Measurements from ENCODE around the gene NUDT16L1. TPM values are rescaled to one million over a fixed set of nuclear protein-coding genes. Genes with fewer than 3 reads are reported as not detected.

NUDT16L1 gene
- total RNA-seq, 1 donor from 2014 or later, result 21.1 TPM

GRCh38 chr16:4694642-4695451 lies 1.5 kb downstream of the NUDT16L1 start:
- Histone ChIP-seq H3K36me3 (ENCODE audit: control insufficient read depth, insufficient read depth, low read length) (peaks cover 22% of the 10 kb centered on the region), H3K27me3 (ENCODE audit: control insufficient read depth, insufficient read depth, low read length) (no peaks in the 10 kb centered on the region), H3K4me3 (ENCODE audit: low read depth, low read length) (peak overlapping the region; percentile 92)
- DNase-seq (ENCODE audit: low read depth) (no peak), FAIRE-seq (no peak)
- TF ChIP-seq CTCF (IDR thresholded peaks at IDR 0.05; ENCODE audit: insufficient read depth, low read length, severe bottlenecking), result no peak

- FAIRE-seq, result no peak
- Histone ChIP-seq H3K4me3 (ENCODE audit: low read depth, low read length) (no peak overlapping the region), H3K36me3 (ENCODE audit: control insufficient read depth, insufficient read depth, low read length) (peaks cover 26% of the 10 kb centered on the region), H3K27me3 (ENCODE audit: control insufficient read depth, insufficient read depth, low read length) (no peaks in the 10 kb centered on the region)
- no peak for TF ChIP-seq CTCF (IDR thresholded peaks at IDR 0.05; ENCODE audit: insufficient read depth, low read length, severe bottlenecking)
- no peak for DNase-seq (ENCODE audit: low read depth)
Observed at GRCh38 chr16:4695473-4696171, 2.3 kb downstream of the NUDT16L1 start.

- no peak for TF ChIP-seq CTCF (IDR thresholded peaks at IDR 0.05; ENCODE audit: insufficient read depth, low read length, severe bottlenecking)
- Histone ChIP-seq H3K4me3 (ENCODE audit: low read depth, low read length) (no peak overlapping the region), H3K27me3 (ENCODE audit: control insufficient read depth, insufficient read depth, low read length) (no peaks in the 10 kb centered on the region), H3K36me3 (ENCODE audit: control insufficient read depth, insufficient read depth, low read length) (peaks cover 28% of the 10 kb centered on the region)
- DNase-seq (ENCODE audit: low read depth) (no peak), FAIRE-seq (no peak)
Observed at GRCh38 chr16:4696172-4696904, 3.0 kb downstream of the NUDT16L1 start.

GRCh38 chr16:4696905-4697847 lies 3.8 kb downstream of the NUDT16L1 start:
- Histone ChIP-seq H3K36me3 (ENCODE audit: control insufficient read depth, insufficient read depth, low read length) (peaks cover 30% of the 10 kb centered on the region), H3K27me3 (ENCODE audit: control insufficient read depth, insufficient read depth, low read length) (no peaks in the 10 kb centered on the region), H3K4me3 (ENCODE audit: low read depth, low read length) (no peak overlapping the region)
- FAIRE-seq, result no peak
- no peak for DNase-seq (ENCODE audit: low read depth)
- TF ChIP-seq CTCF (IDR thresholded peaks at IDR 0.05; ENCODE audit: insufficient read depth, low read length, severe bottlenecking), result no peak

- FAIRE-seq, result no peak
- H3K36me3 ChIP-seq (ENCODE audit: control insufficient read depth, insufficient read depth, low read length), result peaks cover 33% of the 10 kb centered on the region
- no peak for DNase-seq (ENCODE audit: low read depth)
- H3K27me3 ChIP-seq (ENCODE audit: control insufficient read depth, insufficient read depth, low read length), result no peaks in the 10 kb centered on the region
- no peak for TF ChIP-seq CTCF (IDR thresholded peaks at IDR 0.05; ENCODE audit: insufficient read depth, low read length, severe bottlenecking)
- H3K4me3 ChIP-seq (ENCODE audit: low read depth, low read length), result no peak overlapping the region
Observed at GRCh38 chr16:4697848-4698291, 4.5 kb downstream of the NUDT16L1 start.
